ENCODE measurements around the gene CTBP1. TPM values are rescaled to one million over a fixed set of nuclear protein-coding genes. Genes with fewer than 3 reads are reported as not detected.

The CTBP1 gene
- total and polyA plus RNA-seq, 2 donors (not counting 1 experiment from before 2014, with no cell fraction given), result 212 to 343 TPM

GRCh38 chr4:1222938-1223690, 25.8 kb downstream of the CTBP1 start:
- Mint-ChIP-seq H3K4me1 (peaks cover 34% of the 10 kb centered on the region), H3K4me3 (no peak overlapping the region), H3K27me3 (no peaks in the 10 kb centered on the region), H3K9me3 (ENCODE audit: insufficient read depth) (no peaks in the 10 kb centered on the region), H3K27ac (no peak overlapping the region)
- H4K20me1 ChIP-seq (ENCODE audit: control insufficient read depth, insufficient read depth, low read length, poor library complexity, severe bottlenecking), result peaks cover 59% of the 10 kb centered on the region
- H3K4me3 ChIP-seq (ENCODE audit: control extremely low read depth in 1 of 5, extremely low read depth in 1 of 5, insufficient read depth in 1 of 5, low read depth in 2 of 5, low read length in 4 of 5), result no peak overlapping the region
- H3K9ac ChIP-seq (ENCODE audit: low read length), result no peak overlapping the region
- no peak for TF ChIP-seq CTCF (IDR thresholded peaks at IDR 0.05)
- TF ChIP-seq EZH2 (IDR thresholded peaks at IDR 0.05; ENCODE audit: borderline replicate concordance, insufficient read depth, low read depth, low read length, poor library complexity, severe bottlenecking), result no peak
- no peak overlapping the region for H2AFZ ChIP-seq (ENCODE audit: insufficient read depth, low read depth, low read length, poor library complexity, severe bottlenecking)
- H3K9me3 ChIP-seq (ENCODE audit: control extremely low read depth in 1 of 3, control insufficient read depth in 2 of 3, insufficient read depth in 1 of 3, low read length in 2 of 3), result peaks cover 0 to 2% (median 0%) of the 10 kb centered on the region in 3 donors
- H3K27ac ChIP-seq (ENCODE audit: low read length in 2 of 2), result no peak overlapping the region
- peaks cover 62% of the 10 kb centered on the region for H3K79me2 ChIP-seq (ENCODE audit: control insufficient read depth, insufficient read depth, low read length)
- WGBS (ENCODE audit: insufficient coverage), result 94% methylated on average over 28 of the region's 29 CpGs
- no peak for DNase-seq
- peaks cover 21 to 32% of the 10 kb centered on the region in 2 donors for H3K4me1 ChIP-seq (ENCODE audit: control insufficient read depth in 2 of 2, insufficient read depth in 2 of 2, low read length in 2 of 2)
- intact Hi-C loops (cut with micrococcal nuclease), result no loop called here
- no peak overlapping the region for H3K4me2 ChIP-seq (replicated peaks; ENCODE audit: low read depth, low read length, poor library complexity, severe bottlenecking)
- ChIA-PET CTCF (no interaction called here), POLR2A (no interaction called here)
- peaks cover 0 to 58% of the 10 kb centered on the region in 2 experiments for H3K36me3 ChIP-seq (replicated peaks in 1 of 2; ENCODE audit: control extremely low read depth in 1 of 2, control insufficient read depth in 1 of 2, extremely low read depth in 1 of 2, insufficient read depth in 2 of 2, low read length in 1 of 2)
- H3K27me3 ChIP-seq (replicated peaks in 1 of 4; ENCODE audit: control extremely low read depth in 1 of 4, control insufficient read depth in 3 of 4, insufficient read depth in 4 of 4, low read length in 3 of 4), result no peaks in the 10 kb centered on the region
- ATAC-seq (ENCODE audit: low read depth), result no peak

GRCh38 chr4:1222036-1222789, 26.7 kb downstream of the CTBP1 start:
- peaks cover 58% of the 10 kb centered on the region for H4K20me1 ChIP-seq (ENCODE audit: control insufficient read depth, insufficient read depth, low read length, poor library complexity, severe bottlenecking)
- no peaks in the 10 kb centered on the region for H3K27me3 ChIP-seq (replicated peaks in 1 of 4; ENCODE audit: control extremely low read depth in 1 of 4, control insufficient read depth in 3 of 4, insufficient read depth in 4 of 4, low read length in 3 of 4)
- H3K4me1 ChIP-seq (ENCODE audit: control insufficient read depth in 2 of 2, insufficient read depth in 2 of 2, low read length in 2 of 2), result peaks cover 30 to 41% of the 10 kb centered on the region in 2 donors
- POLR2A ChIA-PET, result no interaction called here
- Mint-ChIP-seq H3K4me3 (no peak overlapping the region), H3K27me3 (no peaks in the 10 kb centered on the region), H3K9me3 (ENCODE audit: insufficient read depth) (no peaks in the 10 kb centered on the region), H3K4me1 (peaks cover 41% of the 10 kb centered on the region), H3K27ac (no peak overlapping the region)
- ATAC-seq (ENCODE audit: low read depth) (no peak), DNase-seq (no peak)
- TF ChIP-seq CTCF (IDR thresholded peaks at IDR 0.05), result no peak
- no peak for TF ChIP-seq EZH2 (IDR thresholded peaks at IDR 0.05; ENCODE audit: borderline replicate concordance, insufficient read depth, low read depth, low read length, poor library complexity, severe bottlenecking)
- H2AFZ ChIP-seq (ENCODE audit: insufficient read depth, low read depth, low read length, poor library complexity, severe bottlenecking), result no peak overlapping the region
- peaks cover 0 to 51% of the 10 kb centered on the region in 2 experiments for H3K36me3 ChIP-seq (replicated peaks in 1 of 2; ENCODE audit: control extremely low read depth in 1 of 2, control insufficient read depth in 1 of 2, extremely low read depth in 1 of 2, insufficient read depth in 2 of 2, low read length in 1 of 2)
- CTCF ChIA-PET, result no interaction called here
- H3K27ac ChIP-seq (ENCODE audit: low read length in 2 of 2), result no peak overlapping the region
- 95% methylated on average over 33 of the region's 34 CpGs for WGBS (ENCODE audit: insufficient coverage)
- H3K9me3 ChIP-seq (ENCODE audit: control extremely low read depth in 1 of 3, control insufficient read depth in 2 of 3, insufficient read depth in 1 of 3, low read length in 2 of 3), result peaks cover 0 to 2% (median 0%) of the 10 kb centered on the region in 3 donors
- intact Hi-C loops (cut with micrococcal nuclease), result no loop called here
- H3K9ac ChIP-seq (ENCODE audit: low read length), result no peak overlapping the region
- H3K79me2 ChIP-seq (ENCODE audit: control insufficient read depth, insufficient read depth, low read length), result peaks cover 65% of the 10 kb centered on the region
- no peak overlapping the region for H3K4me2 ChIP-seq (replicated peaks; ENCODE audit: low read depth, low read length, poor library complexity, severe bottlenecking)
- no peak overlapping the region for H3K4me3 ChIP-seq (ENCODE audit: control extremely low read depth in 1 of 5, extremely low read depth in 1 of 5, insufficient read depth in 1 of 5, low read depth in 2 of 5, low read length in 4 of 5)
